Adrenal gland (tissue), 5 donors: Measurements from ENCODE around the gene DDAH2.

Experiments
- POLR2A ChIP-seq, 2 donors: fragments of 450-650 bp; IDR thresholded peaks; one replicate each; pipeline ENCODE4 v1.6.1; 2017; ENCODE audit warnings: antibody characterized with exemption in 2 of 2, mild to moderate bottlenecking in 2 of 2, moderate library complexity in 1 of 2
- TF ChIP-seq, protein P1 (sequence below), 6 experiments: fragments of 450-650 bp in 4 of 6; fragments of 200-600 bp in 2 of 6; sonication (generic) in 1 of 6; IDR thresholded peaks; 1 replicate in 5 of 6; 2 replicates in 1 of 6; pipeline versions ENCODE4 v1.5.1 to v1.8.0; 2016 to 2021; ENCODE audit warnings: antibody characterized with exemption in 6 of 6, mild to moderate bottlenecking in 2 of 6, moderate library complexity in 1 of 6
- donor health status: DM: no; HTN: no; CAD: no.

DNA sequence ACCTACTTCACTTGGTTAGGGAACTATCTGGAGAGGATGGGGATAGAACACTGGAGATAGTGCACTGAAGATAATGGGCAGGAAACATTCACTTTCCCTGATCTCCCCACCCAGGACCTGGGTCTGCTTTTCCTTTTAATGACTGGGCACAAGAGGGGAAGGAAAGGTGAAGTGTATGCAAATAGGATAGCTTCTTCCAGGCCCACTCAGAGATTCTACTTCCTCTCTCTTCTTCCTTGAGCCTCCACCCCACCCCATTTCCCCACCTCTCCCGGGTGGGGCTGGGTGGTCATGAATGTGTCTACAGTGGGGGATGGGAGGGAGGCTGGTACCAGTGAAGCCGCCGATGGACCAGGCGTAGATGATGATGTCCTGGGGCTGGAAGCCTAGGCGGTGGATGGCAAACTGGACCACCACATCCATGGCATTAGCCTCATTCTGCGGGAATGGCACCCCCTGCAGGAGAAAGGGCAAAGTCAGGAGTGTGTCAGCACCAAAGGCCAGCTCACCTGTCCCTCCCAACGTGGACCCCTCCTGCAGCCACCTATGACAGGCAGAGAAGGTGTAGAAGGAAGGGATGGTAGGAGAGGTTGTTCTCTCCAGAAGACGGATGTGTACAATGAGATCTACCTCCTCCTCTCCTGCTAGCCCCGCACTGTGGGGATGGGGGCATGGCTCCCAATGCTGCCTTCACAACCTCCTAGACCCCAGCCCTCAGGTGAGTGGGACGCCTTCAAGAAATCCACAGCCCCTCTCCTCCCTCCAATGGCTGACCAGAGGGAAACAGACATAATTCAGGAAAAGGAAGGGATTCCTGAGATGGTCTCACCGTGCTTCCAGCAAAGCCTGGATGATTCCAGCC lies 39.6 kb downstream of the DDAH2 start:
- TF ChIP-seq, protein P1, sequence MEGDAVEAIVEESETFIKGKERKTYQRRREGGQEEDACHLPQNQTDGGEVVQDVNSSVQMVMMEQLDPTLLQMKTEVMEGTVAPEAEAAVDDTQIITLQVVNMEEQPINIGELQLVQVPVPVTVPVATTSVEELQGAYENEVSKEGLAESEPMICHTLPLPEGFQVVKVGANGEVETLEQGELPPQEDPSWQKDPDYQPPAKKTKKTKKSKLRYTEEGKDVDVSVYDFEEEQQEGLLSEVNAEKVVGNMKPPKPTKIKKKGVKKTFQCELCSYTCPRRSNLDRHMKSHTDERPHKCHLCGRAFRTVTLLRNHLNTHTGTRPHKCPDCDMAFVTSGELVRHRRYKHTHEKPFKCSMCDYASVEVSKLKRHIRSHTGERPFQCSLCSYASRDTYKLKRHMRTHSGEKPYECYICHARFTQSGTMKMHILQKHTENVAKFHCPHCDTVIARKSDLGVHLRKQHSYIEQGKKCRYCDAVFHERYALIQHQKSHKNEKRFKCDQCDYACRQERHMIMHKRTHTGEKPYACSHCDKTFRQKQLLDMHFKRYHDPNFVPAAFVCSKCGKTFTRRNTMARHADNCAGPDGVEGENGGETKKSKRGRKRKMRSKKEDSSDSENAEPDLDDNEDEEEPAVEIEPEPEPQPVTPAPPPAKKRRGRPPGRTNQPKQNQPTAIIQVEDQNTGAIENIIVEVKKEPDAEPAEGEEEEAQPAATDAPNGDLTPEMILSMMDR (IDR thresholded peaks at IDR 0.05): peak in 1 of 6 experiments; percentile 24
- no peak for TF ChIP-seq POLR2A (IDR thresholded peaks at IDR 0.05)
